ENCODE measurements around the gene PPP3R2. TPM values are rescaled to one million over a fixed set of nuclear protein-coding genes. Genes with fewer than 3 reads are reported as not detected.

Gene PPP3R2
- total RNA-seq, 1 experiment from 2014 or later: not detected

DNA sequence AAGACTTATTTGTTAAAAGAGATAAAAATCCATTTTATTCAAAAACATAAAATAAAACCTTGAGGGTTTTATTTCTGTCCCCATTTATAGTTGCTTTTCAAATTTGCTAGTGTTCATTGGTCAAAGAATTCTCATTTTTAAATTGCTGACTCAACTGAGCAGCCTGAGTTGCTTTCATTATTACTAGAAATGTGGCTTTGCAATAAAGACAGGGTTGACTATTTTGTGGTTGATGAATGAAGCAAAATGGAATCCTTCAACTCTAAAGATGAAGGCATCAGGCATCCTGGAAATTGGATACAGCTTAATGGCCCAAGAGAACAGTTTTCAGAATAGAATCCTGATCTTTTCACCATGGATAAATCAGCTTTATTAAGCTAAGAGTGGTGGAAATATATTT lies 23.9 kb upstream of the PPP3R2 start:
- H3K9me3 Mint-ChIP-seq: no peaks in the 10 kb centered on the region; a peak in 1 of 5 replicates
- Histone ChIP-seq H3K27ac (ENCODE audit: insufficient read length, low read depth, low read length) (no peak overlapping the region), H3K56ac (ENCODE audit: insufficient read length, low read depth, low read length) (no peak overlapping the region), H4K8ac (replicated peaks; ENCODE audit: insufficient read length, low read depth, low read length) (no peak overlapping the region), H4K91ac (ENCODE audit: insufficient read length, low read depth, low read length) (no peak overlapping the region), H3K79me2 (ENCODE audit: insufficient read depth, low read length) (no peaks in the 10 kb centered on the region), H2BK20ac (ENCODE audit: low read depth, low read length, poor library complexity, severe bottlenecking) (no peak overlapping the region), H3K79me1 (ENCODE audit: insufficient read depth, low read depth, low read length, poor library complexity, severe bottlenecking) (no peaks in the 10 kb centered on the region), H2BK120ac (ENCODE audit: low read depth, low read length, poor library complexity, severe bottlenecking) (no peak overlapping the region), H3K14ac (ENCODE audit: insufficient read depth, low read length) (no peak overlapping the region), H2AFZ (ENCODE audit: low read length) (no peak overlapping the region), H4K5ac (ENCODE audit: insufficient read length, low read depth, low read length) (no peak overlapping the region), H2BK12ac (ENCODE audit: insufficient read length, low read depth, low read length) (no peak overlapping the region), H3K4ac (ENCODE audit: low read depth, low read length) (no peak overlapping the region), H3K4me2 (ENCODE audit: insufficient read depth, insufficient read length, low read length) (no peak overlapping the region), H2BK5ac (ENCODE audit: insufficient read length, low read length) (no peak overlapping the region), H3K23ac (ENCODE audit: insufficient read length, low read depth, low read length) (no peak overlapping the region), H3K18ac (ENCODE audit: insufficient read length, low read depth, low read length) (no peak overlapping the region), H3K27me3 (ENCODE audit: insufficient read depth, low read length) (no peaks in the 10 kb centered on the region), H3K4me1 (ENCODE audit: insufficient read depth, low read length) (no peaks in the 10 kb centered on the region), H3T11ph (ENCODE audit: low read length) (no peak overlapping the region), H3K23me2 (ENCODE audit: insufficient read length, low read depth, low read length, poor library complexity, severe bottlenecking) (no peaks in the 10 kb centered on the region), H2BK15ac (ENCODE audit: low read depth, low read length) (no peak overlapping the region), H3K9me3 (ENCODE audit: control insufficient read depth, low read depth, low read length) (no peaks in the 10 kb centered on the region), H4K20me1 (ENCODE audit: control insufficient read depth, insufficient read depth, insufficient read length) (no peaks in the 10 kb centered on the region), H2AK5ac (ENCODE audit: insufficient read length, low read length) (no peak overlapping the region), H3K9ac (ENCODE audit: extremely low read depth, insufficient read length, low read length) (no peak overlapping the region)
- TF ChIP-seq, protein P1, sequence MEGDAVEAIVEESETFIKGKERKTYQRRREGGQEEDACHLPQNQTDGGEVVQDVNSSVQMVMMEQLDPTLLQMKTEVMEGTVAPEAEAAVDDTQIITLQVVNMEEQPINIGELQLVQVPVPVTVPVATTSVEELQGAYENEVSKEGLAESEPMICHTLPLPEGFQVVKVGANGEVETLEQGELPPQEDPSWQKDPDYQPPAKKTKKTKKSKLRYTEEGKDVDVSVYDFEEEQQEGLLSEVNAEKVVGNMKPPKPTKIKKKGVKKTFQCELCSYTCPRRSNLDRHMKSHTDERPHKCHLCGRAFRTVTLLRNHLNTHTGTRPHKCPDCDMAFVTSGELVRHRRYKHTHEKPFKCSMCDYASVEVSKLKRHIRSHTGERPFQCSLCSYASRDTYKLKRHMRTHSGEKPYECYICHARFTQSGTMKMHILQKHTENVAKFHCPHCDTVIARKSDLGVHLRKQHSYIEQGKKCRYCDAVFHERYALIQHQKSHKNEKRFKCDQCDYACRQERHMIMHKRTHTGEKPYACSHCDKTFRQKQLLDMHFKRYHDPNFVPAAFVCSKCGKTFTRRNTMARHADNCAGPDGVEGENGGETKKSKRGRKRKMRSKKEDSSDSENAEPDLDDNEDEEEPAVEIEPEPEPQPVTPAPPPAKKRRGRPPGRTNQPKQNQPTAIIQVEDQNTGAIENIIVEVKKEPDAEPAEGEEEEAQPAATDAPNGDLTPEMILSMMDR (conservative IDR thresholded peaks at IDR 0.05): no peak
- H3K36me3 Mint-ChIP-seq (ENCODE audit: insufficient read depth in 1 of 3, low read depth in 3 of 3): no peaks in the 10 kb centered on the region; a peak in 1 of 7 replicates
- no peaks in the 10 kb centered on the region for H3K4me1 Mint-ChIP-seq
- H3K4me3 Mint-ChIP-seq: no peak overlapping the region
- no peaks in the 10 kb centered on the region for H3K27me3 Mint-ChIP-seq (ENCODE audit: low read depth)
- H3K27ac Mint-ChIP-seq: no peak overlapping the region
- DNase-seq: no peak

All from H9 (cell line).